ENCODE results near the gene TGFBR1.
A peak's percentile ranks its signal among the peaks of the same experiment; 100 is the strongest.

- peak; percentile 49; the same call in 1 of the 2 replicates for TF ChIP-seq POLR2AphosphoS5 (IDR thresholded peaks at IDR 0.05; ENCODE audit: low read depth, low read length)
- no peak for TF ChIP-seq CTCF (IDR thresholded peaks at IDR 0.05)
- TF ChIP-seq SMC3 (IDR thresholded peaks at IDR 0.05; ENCODE audit: low read depth, low read length): no peak
- no peak for TF ChIP-seq CHD2 (IDR thresholded peaks at IDR 0.05; ENCODE audit: low read length, partially characterized antibody)
- no peak for TF ChIP-seq EZH2phosphoT487 (IDR thresholded peaks at IDR 0.05; ENCODE audit: borderline replicate concordance, low read depth)
- TF ChIP-seq FOXM1 (IDR thresholded peaks at IDR 0.05; ENCODE audit: low read depth): no peak
- TF ChIP-seq PBX3 (IDR thresholded peaks at IDR 0.05): no peak
- no peak for TF ChIP-seq REST (IDR thresholded peaks at IDR 0.05; ENCODE audit: low read depth, low read length)
- no peak for TF ChIP-seq ELF1 (IDR thresholded peaks at IDR 0.05)
- TF ChIP-seq RAD21 (IDR thresholded peaks at IDR 0.05; ENCODE audit: low read length): no peak
- no peak for TF ChIP-seq JUND (IDR thresholded peaks at IDR 0.05)
Observed at GRCh38 chr9:99104459-99105151, at the start of gene TGFBR1.
